ENCODE data around the gene FBXO44. TPM values are rescaled to one million over a fixed set of nuclear protein-coding genes. Genes with fewer than 3 reads are reported as not detected.

The FBXO44 gene
- total RNA-seq, 1 experiment from 2014 or later: 60.9 TPM

GRCh38 chr1:11705596-11705995, 50.9 kb downstream of the FBXO44 start:
- BruUV-seq (replicated peaks): no TSS peak
- Histone ChIP-seq H4K20me1 (ENCODE audit: insufficient read depth) (no peaks in the 10 kb centered on the region), H3K4me1 (ENCODE audit: control insufficient read depth in 1 of 2, insufficient read depth in 2 of 2, low read length in 2 of 2) (peaks cover 16 to 21% of the 10 kb centered on the region in 2 experiments), H3K4me2 (ENCODE audit: low read length) (no peak overlapping the region), H3K27me3 (ENCODE audit: insufficient read depth, low read length) (no peaks in the 10 kb centered on the region), H3K79me2 (ENCODE audit: insufficient read depth, low read length) (no peaks in the 10 kb centered on the region), H3K27ac (ENCODE audit: low read depth, low read length) (no peak overlapping the region), H3K9me2 (ENCODE audit: insufficient read depth) (no peaks in the 10 kb centered on the region), H3K36me3 (ENCODE audit: control insufficient read depth in 1 of 2, insufficient read depth in 2 of 2, low read length in 2 of 2) (no peaks in the 10 kb centered on the region), H2AFZ (ENCODE audit: low read depth, low read length, poor library complexity, severe bottlenecking) (no peak overlapping the region), H3K4me3 (replicated peaks in 1 of 2; ENCODE audit: low read depth in 1 of 2, low read length in 2 of 2) (no peak overlapping the region), H3K9ac (ENCODE audit: low read length) (no peak overlapping the region), H3K9me3 (ENCODE audit: control insufficient read depth in 1 of 2, insufficient read depth in 1 of 2, low read depth in 1 of 2, low read length in 2 of 2) (no peaks in the 10 kb centered on the region)
- no peak for DNase-seq (ENCODE audit: low read depth, low spot score)
- POLR2A ChIA-PET: no interaction called here
- RAD21 ChIA-PET (ENCODE audit: low non-redundant PET in 1 of 2, low total read pairs in 2 of 2, uncharacterized antibody in 2 of 2, unreplicated experiment in 2 of 2): no interaction called here
- TF ChIP-seq, protein P1, sequence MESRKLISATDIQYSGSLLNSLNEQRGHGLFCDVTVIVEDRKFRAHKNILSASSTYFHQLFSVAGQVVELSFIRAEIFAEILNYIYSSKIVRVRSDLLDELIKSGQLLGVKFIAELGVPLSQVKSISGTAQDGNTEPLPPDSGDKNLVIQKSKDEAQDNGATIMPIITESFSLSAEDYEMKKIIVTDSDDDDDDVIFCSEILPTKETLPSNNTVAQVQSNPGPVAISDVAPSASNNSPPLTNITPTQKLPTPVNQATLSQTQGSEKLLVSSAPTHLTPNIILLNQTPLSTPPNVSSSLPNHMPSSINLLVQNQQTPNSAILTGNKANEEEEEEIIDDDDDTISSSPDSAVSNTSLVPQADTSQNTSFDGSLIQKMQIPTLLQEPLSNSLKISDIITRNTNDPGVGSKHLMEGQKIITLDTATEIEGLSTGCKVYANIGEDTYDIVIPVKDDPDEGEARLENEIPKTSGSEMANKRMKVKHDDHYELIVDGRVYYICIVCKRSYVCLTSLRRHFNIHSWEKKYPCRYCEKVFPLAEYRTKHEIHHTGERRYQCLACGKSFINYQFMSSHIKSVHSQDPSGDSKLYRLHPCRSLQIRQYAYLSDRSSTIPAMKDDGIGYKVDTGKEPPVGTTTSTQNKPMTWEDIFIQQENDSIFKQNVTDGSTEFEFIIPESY (IDR thresholded peaks at IDR 0.05; ENCODE audit: extremely low read depth, insufficient replicate concordance, low read length): no peak
- TF ChIP-seq POLR2A (IDR thresholded peaks at IDR 0.05; ENCODE audit: borderline replicate concordance, extremely low read depth, insufficient read depth, insufficient read length) (no peak), ATF3 (IDR thresholded peaks at IDR 0.05) (no peak), ZNF274 (IDR thresholded peaks at IDR 0.05; ENCODE audit: low read depth, low read length) (no peak)
- CTCF ChIA-PET: no interaction called here
- intact Hi-C loops (cut with micrococcal nuclease): no loop called here
- ATAC-seq: no peak

DNA sequence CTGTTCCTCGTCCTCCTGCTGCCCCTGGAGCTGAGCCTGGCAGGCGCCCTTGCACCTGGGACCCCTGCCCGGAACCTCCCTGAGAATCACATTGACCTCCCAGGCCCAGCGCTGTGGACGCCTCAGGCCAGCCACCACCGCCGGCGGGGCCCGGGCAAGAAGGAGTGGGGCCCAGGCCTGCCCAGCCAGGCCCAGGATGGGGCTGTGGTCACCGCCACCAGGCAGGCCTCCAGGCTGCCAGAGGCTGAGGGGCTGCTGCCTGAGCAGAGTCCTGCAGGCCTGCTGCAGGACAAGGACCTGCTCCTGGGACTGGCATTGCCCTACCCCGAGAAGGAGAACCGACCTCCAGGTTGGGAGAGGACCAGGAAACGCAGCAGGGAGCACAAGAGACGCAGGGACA, 51.6 kb downstream of the FBXO44 start:
- Histone ChIP-seq H3K9me2 (ENCODE audit: insufficient read depth) (no peaks in the 10 kb centered on the region), H3K27ac (ENCODE audit: low read depth, low read length) (no peak overlapping the region), H3K79me2 (ENCODE audit: insufficient read depth, low read length) (no peaks in the 10 kb centered on the region), H3K36me3 (ENCODE audit: control insufficient read depth in 1 of 2, insufficient read depth in 2 of 2, low read length in 2 of 2) (no peaks in the 10 kb centered on the region), H3K9ac (ENCODE audit: low read length) (no peak overlapping the region), H3K4me1 (ENCODE audit: control insufficient read depth in 1 of 2, insufficient read depth in 2 of 2, low read length in 2 of 2) (peaks cover 16 to 24% of the 10 kb centered on the region in 2 experiments), H2AFZ (ENCODE audit: low read depth, low read length, poor library complexity, severe bottlenecking) (no peak overlapping the region), H3K27me3 (ENCODE audit: insufficient read depth, low read length) (no peaks in the 10 kb centered on the region), H3K9me3 (ENCODE audit: control insufficient read depth in 1 of 2, insufficient read depth in 1 of 2, low read depth in 1 of 2, low read length in 2 of 2) (no peaks in the 10 kb centered on the region), H4K20me1 (ENCODE audit: insufficient read depth) (no peaks in the 10 kb centered on the region), H3K4me2 (ENCODE audit: low read length) (no peak overlapping the region), H3K4me3 (replicated peaks in 1 of 2; ENCODE audit: low read depth in 1 of 2, low read length in 2 of 2) (no peak overlapping the region)
- CTCF ChIA-PET: no interaction called here
- intact Hi-C loops (cut with micrococcal nuclease): no loop called here
- RAD21 ChIA-PET (ENCODE audit: low non-redundant PET in 1 of 2, low total read pairs in 2 of 2, uncharacterized antibody in 2 of 2, unreplicated experiment in 2 of 2): no interaction called here
- no peak for TF ChIP-seq POLR2AphosphoS5 (IDR thresholded peaks at IDR 0.05; ENCODE audit: low read depth, low read length)
- ATAC-seq: no peak
- POLR2A ChIA-PET: no interaction called here
- no peak for DNase-seq (ENCODE audit: low read depth, low spot score)
- BruUV-seq (replicated peaks): no TSS peak
